COLO668 (cell line): ENCODE results near the gene POFUT2.

Experiments
- DNase-seq: peaks from one replicate; lab custom pipeline; 2025; ENCODE audit not compliant: unreplicated experiment; lab: John Stamatoyannopoulos, UW

POFUT2 gene

DNA sequence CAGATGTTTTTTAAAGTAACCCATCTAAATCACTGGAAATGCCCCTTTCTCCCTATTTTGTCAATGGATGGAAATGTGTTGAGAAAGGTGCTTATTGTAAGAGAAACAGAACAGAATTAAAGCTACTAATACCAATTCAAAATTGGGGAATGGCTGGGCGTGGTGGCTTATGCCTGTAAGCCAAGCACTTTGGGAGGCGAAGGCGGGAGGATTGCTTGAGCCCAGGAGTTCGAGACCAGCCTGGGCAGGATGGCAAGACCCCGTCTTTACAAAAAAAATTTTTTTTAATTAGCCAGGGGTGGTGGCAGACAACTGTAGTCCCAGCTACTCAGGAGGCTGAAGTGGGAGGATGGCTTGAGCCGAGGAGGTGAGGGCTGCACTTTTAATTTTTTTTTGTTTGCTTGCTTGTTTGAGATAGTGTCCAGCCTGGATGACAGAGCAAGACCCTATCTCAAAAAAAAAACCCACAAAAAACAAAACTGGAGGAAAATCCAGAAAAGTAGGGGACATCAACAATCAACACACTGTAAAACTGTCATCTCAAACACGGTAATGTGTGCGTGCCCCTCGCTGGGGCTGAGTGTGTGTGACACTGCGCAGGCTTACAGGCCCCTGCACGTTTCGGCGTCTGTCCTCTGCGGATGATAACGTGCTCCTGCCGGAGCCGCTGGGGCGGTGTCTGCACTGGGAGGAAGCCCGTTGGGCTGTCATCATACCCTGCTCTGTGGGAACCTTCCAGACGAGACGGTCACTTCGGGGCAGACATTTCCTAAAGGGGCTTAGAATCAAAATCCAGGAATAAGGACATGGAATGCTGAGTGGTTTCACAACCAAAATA lies 11.6 kb upstream of the POFUT2 start:
- no peak for DNase-seq

DNA sequence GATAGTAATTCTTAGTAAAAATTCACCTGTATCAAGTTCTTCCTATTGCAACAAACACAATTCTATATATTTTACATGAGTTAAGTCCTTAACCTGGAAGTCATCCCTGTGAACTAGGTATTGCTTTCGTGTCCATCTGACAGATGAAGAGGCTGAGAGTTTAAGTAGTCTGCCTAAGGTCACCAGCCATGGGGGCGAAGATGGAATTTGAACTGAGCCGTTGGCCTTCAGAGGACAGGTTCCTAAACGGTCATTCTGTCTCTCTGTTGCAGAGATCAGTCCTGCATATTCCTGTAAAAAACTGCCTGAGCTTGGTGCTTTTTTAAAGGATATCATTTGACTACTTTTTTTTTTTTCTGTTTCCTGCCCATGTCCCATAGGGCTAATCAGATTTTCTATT lies 10.2 kb upstream of the POFUT2 start:
- no peak for DNase-seq

DNA sequence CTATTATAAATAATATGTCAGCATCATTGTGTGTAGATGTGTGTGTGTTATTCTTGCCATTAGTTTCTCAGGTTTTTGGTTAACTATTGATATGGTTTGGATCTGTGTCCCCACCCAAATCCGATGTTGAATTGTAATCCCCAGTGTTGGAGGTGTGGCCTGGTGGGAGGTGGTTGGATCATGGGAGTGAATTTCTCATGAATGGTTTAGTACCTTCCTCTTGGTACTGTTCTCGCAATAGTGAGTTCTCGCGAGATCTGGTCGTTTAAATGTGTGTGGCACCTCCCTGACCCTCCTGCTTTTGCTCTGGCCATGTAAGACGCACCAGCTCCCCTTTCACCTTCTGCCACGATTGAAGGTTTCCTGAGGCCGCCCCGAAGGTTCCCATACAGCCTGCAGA lies 9.6 kb upstream of the POFUT2 start:
- no peak for DNase-seq

DNA sequence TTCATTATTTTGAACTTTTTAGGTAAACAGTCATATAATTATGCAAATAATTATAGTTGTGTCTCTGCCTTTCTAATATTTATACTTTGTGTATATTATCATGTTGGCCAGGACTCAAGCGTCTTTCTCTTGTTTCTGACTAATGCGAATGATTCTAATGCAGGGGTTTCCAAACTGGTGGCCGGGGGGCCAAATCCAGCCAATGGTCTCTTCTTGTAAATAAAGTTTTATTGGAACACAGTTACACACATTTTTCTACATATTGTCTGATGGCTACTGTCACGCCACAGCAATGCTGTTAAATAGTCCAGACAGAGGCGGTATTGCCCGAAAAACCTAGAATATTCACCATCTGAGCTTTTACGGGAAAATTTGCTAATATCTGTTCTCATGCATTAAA lies 8.9 kb upstream of the POFUT2 start:
- DNase-seq = no peak

DNA sequence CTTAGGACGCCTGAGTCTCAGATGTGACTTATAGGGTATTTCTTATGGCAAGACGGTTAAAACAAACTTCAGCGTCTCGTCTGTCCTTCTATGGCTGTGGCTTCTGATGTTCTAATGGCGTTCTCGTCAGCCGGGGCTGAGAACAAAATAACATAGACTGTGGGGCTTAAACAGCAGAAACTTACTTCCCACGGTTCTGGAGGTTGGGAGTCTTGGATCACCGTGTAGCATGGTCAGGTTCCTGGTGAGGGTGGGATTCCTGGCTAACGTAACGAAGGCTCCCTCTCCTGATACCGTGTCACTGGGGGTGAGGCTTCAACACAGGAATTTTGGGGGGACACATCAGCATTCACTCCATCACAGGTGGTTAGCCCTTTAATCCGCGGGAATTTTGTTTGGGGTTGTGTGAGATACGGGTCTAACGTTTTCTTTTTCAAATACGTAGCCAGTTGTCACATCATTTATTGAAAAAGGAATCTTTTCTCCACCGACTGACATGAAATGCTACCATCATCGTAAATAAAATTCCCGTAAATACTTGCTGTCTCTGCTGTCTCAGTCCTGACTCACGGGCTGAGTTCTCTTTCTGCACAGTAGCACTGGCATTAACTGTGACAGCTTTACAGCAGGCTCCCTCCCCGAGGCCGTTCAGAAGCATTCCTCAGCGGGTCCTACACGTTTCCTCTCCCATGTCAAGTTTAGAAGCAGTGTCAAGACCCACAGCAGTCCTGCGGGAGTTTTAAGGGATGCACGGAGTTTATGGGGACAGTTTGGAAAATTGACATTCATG lies 8.1 kb upstream of the POFUT2 start:
- DNase-seq = no peak

DNA sequence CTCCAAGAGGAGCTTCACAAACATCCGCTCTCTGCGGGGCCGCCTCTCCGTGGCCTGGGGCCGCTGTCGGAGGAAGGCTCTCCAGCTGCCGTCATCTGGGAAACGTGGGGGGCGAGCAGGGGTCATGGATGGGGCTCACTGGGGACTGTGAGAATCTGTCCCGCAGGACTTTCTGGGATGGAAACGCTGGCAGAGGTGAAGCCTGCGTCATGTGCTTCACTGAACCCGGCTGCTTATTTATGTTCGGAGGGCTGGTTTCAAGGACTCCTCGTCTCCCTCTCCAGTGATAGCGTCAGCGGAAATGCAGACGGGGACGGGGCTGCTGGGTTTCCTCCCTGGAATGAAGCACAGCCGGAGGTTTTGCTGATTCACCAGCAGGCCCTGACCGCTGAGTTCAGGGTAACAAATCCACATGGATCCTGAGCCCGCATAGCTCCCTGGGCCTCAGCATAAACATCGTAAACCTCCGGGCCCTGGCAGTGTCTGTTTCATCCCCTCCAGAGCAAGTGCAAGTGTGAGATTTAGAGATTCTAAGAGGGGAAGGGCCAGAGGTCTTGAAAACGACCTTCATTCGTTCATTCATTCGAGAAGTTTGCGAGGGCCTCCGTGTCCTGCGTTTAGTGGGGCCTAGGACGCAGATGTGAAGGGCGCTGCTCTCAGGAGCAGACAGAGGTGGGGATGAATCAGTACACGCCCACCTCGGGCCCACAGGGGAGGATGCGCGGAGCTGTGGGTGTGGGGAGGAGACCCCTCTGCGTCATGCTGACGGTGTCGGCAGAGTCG lies 7.0 kb upstream of the POFUT2 start:
- no peak for DNase-seq

DNA sequence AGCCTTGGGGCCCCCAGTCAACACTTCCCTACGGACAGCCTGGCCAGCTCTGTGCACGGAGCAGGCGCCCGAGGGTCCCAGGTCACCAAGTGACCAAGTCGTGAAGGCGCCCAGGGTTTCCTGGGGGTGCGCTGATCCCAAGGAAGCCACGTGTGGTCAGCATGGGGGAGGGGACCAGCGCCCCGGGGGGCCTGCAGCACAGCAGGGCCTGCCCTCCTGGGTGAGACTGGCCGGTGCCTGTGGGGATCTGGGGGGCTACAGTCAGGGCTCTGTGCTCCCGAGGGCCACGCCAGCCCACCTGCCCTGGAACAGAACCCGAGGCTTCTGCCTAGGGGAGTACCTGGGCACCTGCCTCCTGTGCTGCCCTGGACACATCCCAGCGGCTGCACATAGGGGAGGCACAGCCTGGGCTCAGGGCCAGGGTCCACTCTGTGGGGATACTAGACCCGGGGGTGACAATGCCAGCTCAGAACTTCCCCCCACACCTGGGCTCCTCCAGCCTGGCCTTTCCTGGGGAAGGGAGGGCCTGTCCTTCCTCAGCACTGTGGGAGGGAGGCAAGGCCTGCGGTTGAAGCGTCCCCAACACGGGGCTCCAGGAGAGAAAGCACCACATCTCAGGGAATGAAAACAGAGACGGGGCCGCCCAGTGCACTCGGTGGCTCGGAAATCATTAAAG lies 6.2 kb upstream of the POFUT2 start:
- DNase-seq = no peak

DNA sequence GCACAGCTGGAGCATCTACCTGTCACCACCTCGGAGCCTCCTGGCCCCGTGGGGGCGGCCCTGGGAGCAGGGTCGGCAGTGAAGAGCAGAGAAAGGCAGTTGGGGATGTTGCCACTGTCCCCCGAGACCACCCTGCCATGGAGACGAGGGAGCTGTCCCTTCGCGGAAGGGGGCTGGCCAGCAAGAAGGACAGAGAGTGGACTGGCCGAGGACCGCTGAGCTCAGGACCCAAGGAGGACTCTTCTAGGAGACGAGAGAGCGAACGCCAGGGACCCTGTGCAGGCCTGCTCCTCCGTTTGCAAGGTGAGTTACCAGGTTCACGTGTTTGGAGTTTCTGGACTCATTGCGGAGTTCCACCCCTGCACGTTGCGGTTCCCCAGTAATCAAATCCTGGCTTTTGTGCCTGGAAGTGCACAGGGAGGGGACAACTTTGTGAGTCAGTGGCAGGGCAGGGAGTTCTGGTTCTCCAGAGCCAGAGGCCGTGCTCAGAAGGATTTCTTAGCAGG lies 5.6 kb upstream of the POFUT2 start:
- DNase-seq = no peak

DNA sequence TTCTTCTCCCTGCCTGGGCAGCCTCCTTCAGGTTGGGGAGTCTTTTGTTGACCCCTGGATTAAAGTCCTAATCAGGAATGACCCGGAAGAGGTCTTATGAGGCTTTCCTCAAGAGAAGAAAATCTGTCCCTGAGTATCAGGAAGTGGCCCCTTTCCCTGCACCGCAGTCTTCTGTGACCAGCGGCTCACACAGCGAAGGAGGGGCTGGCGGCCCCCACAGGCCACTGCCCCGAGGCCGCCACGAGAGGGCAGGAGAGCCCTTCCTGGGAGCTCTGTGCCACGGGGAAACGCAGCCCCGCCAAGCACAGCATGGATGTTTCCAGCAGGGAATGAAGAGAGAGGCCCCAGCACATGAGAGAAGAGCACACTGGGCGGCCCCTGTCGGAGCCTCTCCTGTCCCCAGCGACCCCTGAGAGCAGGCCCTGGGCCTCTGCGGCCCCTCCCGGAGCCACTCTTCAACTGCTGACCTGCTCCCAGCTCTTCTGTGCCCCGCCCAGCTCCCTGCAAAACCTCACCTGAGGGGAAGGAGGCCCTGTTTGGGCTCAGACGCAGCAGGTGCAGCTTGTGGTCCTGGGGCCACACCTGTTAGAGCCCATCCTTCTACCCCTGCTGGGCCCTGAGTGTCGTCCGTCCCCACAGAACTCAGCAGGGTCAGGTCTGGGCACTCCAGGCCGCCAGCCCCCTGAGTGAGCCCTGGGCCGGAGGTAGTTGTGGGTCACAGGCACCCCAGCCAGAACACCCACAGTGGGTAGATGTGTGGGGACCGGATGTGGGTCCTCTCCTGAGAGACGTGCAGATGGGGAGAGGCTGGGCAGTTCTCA lies 4.9 kb upstream of the POFUT2 start:
- DNase-seq = peak; percentile 86

DNA sequence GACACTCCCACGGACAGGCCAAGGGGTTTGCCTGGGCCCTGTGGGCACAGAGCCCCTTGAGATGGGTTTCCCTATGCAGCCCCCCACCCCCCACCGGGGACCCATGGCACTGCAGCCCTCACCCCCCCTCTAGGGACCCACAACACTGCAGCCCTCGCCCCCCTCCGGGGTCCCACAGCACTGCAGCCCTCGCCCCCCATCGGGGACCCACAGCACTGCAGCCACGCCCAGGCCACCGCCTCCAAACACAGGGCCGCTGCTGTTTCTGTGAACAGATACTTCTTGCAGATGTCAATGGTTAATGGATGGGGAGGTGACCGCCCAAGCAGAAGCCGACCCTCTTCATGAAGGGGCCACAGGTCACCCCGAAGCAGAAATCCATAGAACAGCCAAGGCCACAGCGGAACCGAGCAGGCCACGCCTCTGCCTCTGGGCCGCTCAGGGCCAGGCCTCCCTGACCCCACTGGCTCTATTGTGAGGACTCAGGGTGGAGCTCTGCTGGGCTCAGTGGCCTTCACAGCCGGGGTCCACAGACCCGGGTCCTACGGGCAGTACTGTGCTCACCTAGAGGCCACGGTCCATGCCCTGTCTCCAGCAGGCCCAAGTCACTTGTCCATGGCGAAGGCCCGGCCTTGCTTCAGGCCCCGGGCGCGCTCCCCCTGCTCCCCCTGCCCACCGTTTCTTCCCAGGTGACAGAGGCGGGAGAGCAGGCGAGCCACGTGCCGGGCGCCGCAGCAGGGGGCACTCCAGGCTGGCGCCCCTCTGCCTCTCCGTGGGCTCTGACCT lies 4.1 kb upstream of the POFUT2 start:
- no peak for DNase-seq

DNA sequence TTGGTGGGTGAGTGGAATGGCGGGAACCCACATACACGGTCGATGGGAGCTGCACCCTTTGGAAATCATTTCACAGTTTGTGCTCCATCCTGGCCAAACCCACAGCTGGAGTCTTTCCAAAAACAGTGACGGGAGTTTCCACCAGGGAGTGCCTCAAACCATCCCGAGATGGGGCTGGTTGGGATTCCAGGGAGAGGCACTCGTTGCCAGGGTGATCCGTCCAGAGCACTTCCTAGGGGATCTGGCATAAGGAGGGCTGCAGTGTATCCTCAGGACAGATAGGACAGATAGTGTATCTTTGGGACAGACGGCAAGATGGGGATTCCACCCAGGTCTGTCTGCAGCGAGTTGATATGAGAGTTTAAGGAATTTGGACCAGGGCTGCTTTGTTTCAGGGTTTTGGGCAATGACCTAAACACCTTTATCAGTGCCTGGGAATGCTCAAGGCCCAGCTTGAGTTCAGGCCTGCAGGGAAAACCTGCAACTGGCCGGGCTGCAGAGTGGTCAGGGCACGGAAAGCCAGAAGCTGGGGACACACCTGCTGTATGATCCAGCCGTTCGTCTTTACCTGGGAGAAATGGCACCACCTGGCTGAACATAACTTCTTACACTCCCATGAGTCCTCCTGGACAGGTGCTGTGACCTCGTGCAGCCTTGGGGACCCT lies 3.4 kb upstream of the POFUT2 start:
- no peak for DNase-seq

DNA sequence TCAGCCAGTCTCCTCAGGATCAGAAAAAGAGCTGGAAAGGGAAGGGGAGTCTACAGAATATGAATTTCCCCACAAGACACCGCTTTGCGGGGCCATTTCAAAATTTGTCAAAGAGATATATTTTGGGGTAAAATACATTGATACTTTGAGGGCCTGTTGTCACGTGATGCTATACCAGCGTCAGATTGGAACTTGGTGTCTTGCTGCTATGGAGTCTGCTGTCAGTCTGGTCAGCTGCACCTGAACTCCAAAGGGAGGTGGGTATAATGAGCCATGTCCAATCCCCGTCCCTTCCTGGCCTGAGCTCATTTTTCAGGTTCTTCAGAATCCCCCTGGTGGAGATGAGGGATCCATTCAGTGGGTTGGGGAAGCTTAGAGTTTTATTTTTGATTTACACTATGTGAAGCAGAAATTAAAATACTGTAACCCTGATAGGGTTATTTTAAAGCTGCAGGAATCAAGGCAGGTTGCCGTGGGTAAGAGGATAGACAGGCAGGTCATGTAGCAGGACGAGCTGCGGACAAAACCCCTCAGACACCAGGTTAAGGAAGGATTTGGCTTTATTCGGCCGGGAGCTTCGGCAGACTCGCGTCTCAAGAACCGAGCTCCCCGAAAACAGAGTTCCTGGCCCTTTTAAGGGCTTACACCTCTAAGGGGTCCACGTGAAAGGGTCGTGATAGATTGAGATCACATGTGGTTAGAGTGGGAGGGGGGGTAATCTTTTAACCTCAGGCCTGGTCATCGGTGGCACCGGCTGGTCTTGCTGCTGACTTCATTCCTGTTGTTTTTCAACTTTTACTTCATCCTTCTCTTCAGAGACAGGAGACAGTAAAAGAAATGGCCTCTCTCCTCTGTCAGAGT lies 2.2 kb upstream of the POFUT2 start:
- no peak for DNase-seq

DNA sequence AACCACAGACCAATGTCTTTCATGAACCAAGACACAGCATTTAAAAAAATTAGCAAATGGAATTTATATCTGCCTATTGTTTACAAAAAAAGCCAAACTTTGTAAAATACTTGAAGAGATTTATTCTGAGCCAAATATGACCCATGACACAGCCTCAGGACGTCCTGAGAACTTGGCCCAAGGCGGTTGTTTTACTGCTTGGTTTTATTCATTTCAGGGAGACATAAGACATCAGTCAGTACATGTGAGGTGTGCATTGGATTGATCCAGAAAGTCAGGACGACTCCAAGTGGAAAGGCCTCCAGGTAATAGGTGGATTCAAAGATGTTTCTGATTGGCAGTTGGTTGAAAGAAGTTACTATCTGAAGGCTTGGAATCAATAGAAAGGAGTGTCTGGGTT lies 1.4 kb upstream of the POFUT2 start:
- DNase-seq = no peak

DNA sequence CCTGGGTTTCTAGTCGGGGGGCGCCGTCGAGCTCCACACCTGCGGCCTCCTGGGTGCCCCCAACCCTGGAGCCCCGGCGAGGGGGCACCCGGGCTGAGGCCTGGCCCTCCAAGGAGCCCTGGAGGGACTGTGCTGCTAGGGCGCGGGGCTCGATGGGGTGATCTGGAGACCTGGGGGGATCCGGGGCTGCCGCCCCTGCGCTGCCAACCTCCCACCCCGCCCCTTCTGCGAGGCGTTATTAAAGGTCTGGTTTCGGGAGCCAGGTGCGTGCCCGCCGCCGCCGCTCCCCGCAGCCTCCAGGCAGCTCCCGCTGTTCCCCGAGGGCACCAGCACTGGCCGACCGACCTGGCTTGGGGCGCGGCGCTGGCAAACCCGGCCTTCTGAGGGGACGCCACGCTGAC lies 746 bp upstream of the POFUT2 start:
- DNase-seq = peak; percentile 21

DNA sequence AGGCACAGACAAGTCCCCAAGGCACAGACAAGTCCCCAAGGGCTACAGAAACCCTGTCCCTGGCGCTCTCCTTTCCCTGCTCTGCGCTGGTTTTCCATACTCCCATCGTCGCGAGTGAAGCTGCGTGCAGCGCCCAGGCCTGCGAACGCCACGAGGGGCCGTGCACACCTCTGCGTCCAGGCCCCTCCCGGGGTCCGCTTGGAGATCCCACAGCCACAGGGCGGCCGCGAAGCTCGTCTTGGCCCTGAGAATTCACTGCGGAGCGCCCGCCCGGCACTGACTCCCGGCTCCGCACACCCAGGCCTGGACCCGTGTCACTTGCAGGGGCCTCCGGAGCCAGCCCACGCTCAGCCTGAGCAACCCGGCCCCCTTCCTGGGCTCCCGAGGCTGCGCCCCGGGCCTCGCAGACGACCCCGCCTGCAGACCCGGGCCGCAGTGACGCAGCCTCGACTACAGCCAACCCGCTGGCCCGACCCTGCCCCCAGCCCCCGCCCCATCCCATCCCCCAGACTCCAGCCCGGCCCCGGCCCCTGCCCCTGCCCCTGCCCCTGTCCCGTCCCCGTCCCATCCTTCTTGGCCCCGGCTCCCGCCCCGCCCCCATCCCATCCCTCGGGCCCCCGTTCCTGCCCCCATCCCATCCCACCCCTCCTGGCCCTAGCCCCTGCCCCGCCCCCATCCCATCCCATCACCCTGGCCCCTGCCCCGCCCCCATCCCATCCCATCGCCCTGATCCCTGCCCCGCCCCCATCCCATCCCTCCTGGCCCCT lies 841 bp downstream of the POFUT2 start:
- no peak for DNase-seq

DNA sequence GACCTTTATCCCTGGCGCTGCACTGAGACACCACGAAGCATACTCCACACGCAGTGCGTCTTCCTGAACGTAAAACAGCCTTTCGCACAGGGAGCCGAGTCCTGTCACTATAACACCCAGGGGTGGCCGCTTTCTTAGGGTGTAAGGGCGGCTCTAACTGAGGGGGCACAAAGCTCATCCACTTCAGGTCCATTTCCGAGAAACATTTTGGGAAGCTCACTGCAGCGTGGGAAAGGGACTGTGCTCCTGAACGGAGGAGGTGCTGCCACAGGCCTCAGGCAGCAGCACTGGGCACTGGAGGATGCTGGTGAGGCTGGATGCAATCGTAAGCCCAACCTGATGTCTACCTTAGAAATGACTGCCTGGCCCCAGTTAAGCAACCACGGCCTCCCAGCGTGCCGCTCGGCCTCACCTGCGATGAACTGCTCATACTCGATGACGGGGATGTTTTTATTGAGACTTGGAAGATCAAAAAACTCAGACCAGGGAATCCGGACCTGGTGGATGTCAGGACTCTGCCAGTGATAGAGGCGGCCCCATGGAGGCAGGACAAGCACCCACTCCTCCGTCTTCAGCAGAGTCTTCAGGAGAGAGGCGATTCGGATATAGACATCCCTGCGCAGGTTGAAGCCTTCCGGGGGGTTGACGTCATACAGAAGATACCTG lies 2.3 kb downstream of the POFUT2 start:
- DNase-seq = no peak

DNA sequence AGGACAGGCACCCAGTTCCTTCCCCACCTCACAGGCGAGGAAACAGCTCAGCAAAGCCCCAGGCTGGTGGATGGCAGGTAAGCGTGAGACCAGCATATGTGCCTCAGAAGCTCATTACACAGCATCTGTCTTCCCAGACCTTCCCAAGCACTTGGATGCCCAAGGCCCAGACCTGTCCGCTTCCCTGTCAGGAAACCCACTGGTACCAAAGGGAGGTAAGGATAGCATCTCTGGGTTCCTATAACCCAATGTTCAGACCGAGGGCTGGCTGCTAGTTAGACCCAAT lies 3.3 kb downstream of the POFUT2 start:
- DNase-seq = no peak
